Kidney (tissue), 14 donors: Measurements from ENCODE around the gene TMEM14A. TPM values are rescaled to one million over a fixed set of nuclear protein-coding genes. Genes with fewer than 3 reads are reported as not detected.

Experiments
- DNase-seq, 5 donors: peaks; one replicate each; pipeline ENCODE4 v3.0.0-alpha.2; 2013 to 2020
- FAIRE-seq: peaks from 2 replicates; lab custom pipeline; 2012; peaks lifted over from hg19 to GRCh38; lab: Jason Lieb, UNC
- H3K27ac ChIP-seq, 2 donors: one replicate each; pipeline ENCODE4 v1.7.0; 2013; ENCODE audit warnings: low read depth in 2 of 2, low read length in 2 of 2, inconsistent platforms in 1 of 2
- H3K27me3 ChIP-seq: one replicate; pipeline ENCODE4 v1.7.1; 2013; ENCODE audit warnings: low read length, inconsistent platforms; ENCODE audit not compliant: control insufficient read depth, insufficient read depth
- H3K36me3 ChIP-seq, 3 donors: one replicate each; pipeline versions ENCODE4 v1.7.0 to v1.7.1; 2013; ENCODE audit warnings: low read length in 3 of 3, control low read depth in 1 of 3, inconsistent platforms in 1 of 3; ENCODE audit not compliant: insufficient read depth in 3 of 3, control insufficient read depth in 2 of 3
- H3K4me1 ChIP-seq, 3 donors: one replicate each; pipeline versions ENCODE4 v1.7.0 to v1.7.1; 2013; ENCODE audit warnings: low read length in 3 of 3, inconsistent platforms in 1 of 3, low read depth in 1 of 3; ENCODE audit not compliant: control insufficient read depth in 2 of 3, insufficient read depth in 2 of 3
- H3K4me3 ChIP-seq, 3 donors: one replicate each; pipeline versions ENCODE4 v1.7.0 to v1.8.1; 2013; ENCODE audit warnings: low read length in 3 of 3, control low read depth in 1 of 3, inconsistent platforms in 1 of 3
- H3K9ac ChIP-seq, 3 donors: one replicate each; pipeline versions ENCODE4 v1.7.0 to v1.7.1; 2013; ENCODE audit warnings: low read length in 3 of 3, control low read depth in 1 of 3, inconsistent platforms in 1 of 3
- H3K9me3 ChIP-seq, 3 donors: one replicate each; pipeline versions ENCODE4 v1.7.0 to v1.7.1; 2013; ENCODE audit warnings: low read length in 3 of 3, control low read depth in 1 of 3, inconsistent platforms in 1 of 3; ENCODE audit not compliant: control insufficient read depth in 2 of 3, insufficient read depth in 1 of 3
- CTCF ChIP-seq: IDR thresholded peaks from 3 replicates; pipeline ENCODE4 v1.5.1; 2012; ENCODE audit warnings: mild to moderate bottlenecking, moderate library complexity, borderline replicate concordance; ENCODE audit not compliant: insufficient read depth; ENCODE audit errors: extremely low read depth
- intact Hi-C: fragments of 100-400 bp; cut with DNase I; formaldehyde crosslinking; loops from one replicate; pipeline ENCODE4 v1.11.1; 2022
- polyA plus RNA-seq: library from polyadenylated mRNA; stranded (reverse); fragments of 350-450 nt; fragmentation: Illumina TruSeq; extraction: RNeasy Lipid Tissue Mini Kit (QIAGEN cat#74804); gene quantifications from one replicate; pipeline ENCODE4 v1.2.3, GENCODE V29; 2014; ENCODE audit warnings: low read depth, low replicate concordance; ENCODE audit not compliant: insufficient read depth
- total RNA-seq: library from RNA; stranded (reverse); fragmentation: NEBNext Ultra II Directional; extraction: Animal tissue kit (Norgen Biotek cat#: 25700); gene quantifications from one replicate; pipeline ENCODE4 v1.2.1, GENCODE V29; 2021
- donor health status: control.
- donor health status: control.
- donor health status: control.
- donor health status: control.
- donor health status: control.
- donor health status: DM: yes; HTN: yes; CAD: no.
- donor health status: Normal renal cell carcinoma (clear cell type).

Gene TMEM14A
- total and polyA plus RNA-seq, 2 donors from 2014 or later, result 23.8 to 48.8 TPM

GRCh38 chr6:52693773-52694172 is 22.9 kb downstream of the TMEM14A start:
- intact Hi-C loops, result no loop called here
- H3K27ac ChIP-seq, result no peak overlapping the region
- peaks cover 0 to 4% (median 0%) of the 10 kb centered on the region in 3 donors for H3K36me3 ChIP-seq
- no peak overlapping the region for H3K4me3 ChIP-seq
- DNase-seq, result no peak
- H3K9ac ChIP-seq, result no peak overlapping the region
- TF ChIP-seq CTCF, result no peak
- no peaks in the 10 kb centered on the region for H3K27me3 ChIP-seq
- H3K9me3 ChIP-seq, result peaks cover 0 to 6% (median 0%) of the 10 kb centered on the region in 3 donors
- H3K4me1 ChIP-seq, result no peaks in the 10 kb centered on the region
- FAIRE-seq, result no peak

GRCh38 chr6:52694404-52694803 is 23.5 kb downstream of the TMEM14A start:
- no peak overlapping the region for H3K27ac ChIP-seq
- peaks cover 0 to 4% (median 0%) of the 10 kb centered on the region in 3 donors for H3K36me3 ChIP-seq
- H3K4me1 ChIP-seq, result no peaks in the 10 kb centered on the region
- intact Hi-C loops, result no loop called here
- H3K9me3 ChIP-seq, result peaks cover 0 to 6% (median 0%) of the 10 kb centered on the region in 3 donors
- no peak for TF ChIP-seq CTCF
- no peak overlapping the region for H3K9ac ChIP-seq
- no peaks in the 10 kb centered on the region for H3K27me3 ChIP-seq
- FAIRE-seq (no peak), DNase-seq (no peak)
- H3K4me3 ChIP-seq, result no peak overlapping the region

- Histone ChIP-seq H3K9ac (no peak overlapping the region), H3K9me3 (peaks cover 0 to 6% (median 0%) of the 10 kb centered on the region in 3 donors), H3K4me3 (no peak overlapping the region), H3K27me3 (no peaks in the 10 kb centered on the region), H3K36me3 (peaks cover 0 to 4% (median 0%) of the 10 kb centered on the region in 3 donors), H3K4me1 (no peaks in the 10 kb centered on the region), H3K27ac (no peak overlapping the region)
- no peak for FAIRE-seq
- no peak for DNase-seq
- no peak for TF ChIP-seq CTCF
- intact Hi-C loops, result no loop called here
Measured at GRCh38 chr6:52696418-52696817, 25.5 kb downstream of the TMEM14A start.

- Histone ChIP-seq H3K9me3 (peaks cover 0 to 6% (median 0%) of the 10 kb centered on the region in 3 donors), H3K27ac (no peak overlapping the region), H3K36me3 (no peaks in the 10 kb centered on the region), H3K4me3 (no peak overlapping the region), H3K27me3 (no peaks in the 10 kb centered on the region), H3K4me1 (no peaks in the 10 kb centered on the region), H3K9ac (no peak overlapping the region)
- intact Hi-C loops, result no loop called here
- TF ChIP-seq CTCF, result no peak
- FAIRE-seq, result no peak
- no peak for DNase-seq
Measured at GRCh38 chr6:52697903-52698302, 27.0 kb downstream of the TMEM14A start.
